ENCODE results near the gene MBL2. TPM values are rescaled to one million over a fixed set of nuclear protein-coding genes. Genes with fewer than 3 reads are reported as not detected.

Gene MBL2
- not detected in 2 replicates for total RNA-seq (2014; rRNA removed; shearing (Covaris generic))

GRCh38 chr10:52772623-52773022, at the start of gene MBL2:
MBL2 (minus strand) TSS chr10:52772784; CDS start chr10:52771635, 1,149 bp downstream.
- DNase-seq (ENCODE audit: low spot score) = no peak

GRCh38 chr10:52820309-52820708, 47.7 kb upstream of the MBL2 start:
- DNase-seq (ENCODE audit: low spot score) = no peak

- peak; percentile 55 for DNase-seq (ENCODE audit: low spot score)
Measured at GRCh38 chr10:52818019-52818418, 45.4 kb upstream of the MBL2 start.

GRCh38 chr10:52814506-52814905, 41.9 kb upstream of the MBL2 start:
- DNase-seq (ENCODE audit: low spot score) = no peak

- DNase-seq (ENCODE audit: low spot score) = no peak
Measured at GRCh38 chr10:52811776-52812175, 39.2 kb upstream of the MBL2 start.

GRCh38 chr10:52810761-52811160, 38.2 kb upstream of the MBL2 start:
- DNase-seq (ENCODE audit: low spot score) = no peak

GRCh38 chr10:52807803-52808202, 35.2 kb upstream of the MBL2 start:
- no peak for DNase-seq (ENCODE audit: low spot score)

GRCh38 chr10:52805414-52806285, 33.1 kb upstream of the MBL2 start:
- DNase-seq (ENCODE audit: low spot score) = no peak

GRCh38 chr10:52801947-52802346, 29.4 kb upstream of the MBL2 start:
- peak; percentile 24 for DNase-seq (ENCODE audit: low spot score)

GRCh38 chr10:52786098-52786497, 13.5 kb upstream of the MBL2 start:
- no peak for DNase-seq (ENCODE audit: low spot score)

- DNase-seq (ENCODE audit: low spot score) = no peak
Measured at GRCh38 chr10:52785418-52785817, 12.8 kb upstream of the MBL2 start.

- DNase-seq (ENCODE audit: low spot score) = no peak
Measured at GRCh38 chr10:52783726-52784125, 11.1 kb upstream of the MBL2 start.

- DNase-seq (ENCODE audit: low spot score) = no peak
Measured at GRCh38 chr10:52782554-52782953, 10.0 kb upstream of the MBL2 start.

GRCh38 chr10:52780391-52781155, 8.0 kb upstream of the MBL2 start:
- DNase-seq (ENCODE audit: low spot score) = no peak

- peak; percentile 52 for DNase-seq (ENCODE audit: low spot score)
Measured at GRCh38 chr10:52779541-52780390, 7.2 kb upstream of the MBL2 start.

GRCh38 chr10:52778511-52779392, 6.2 kb upstream of the MBL2 start:
- peak; percentile 23 for DNase-seq (ENCODE audit: low spot score)

- DNase-seq (ENCODE audit: low spot score) = no peak
Measured at GRCh38 chr10:52777414-52777813, 4.8 kb upstream of the MBL2 start.

- DNase-seq (ENCODE audit: low spot score) = no peak
Measured at GRCh38 chr10:52776471-52776903, 3.9 kb upstream of the MBL2 start.

- no peak for DNase-seq (ENCODE audit: low spot score)
Measured at GRCh38 chr10:52775132-52775647, 2.6 kb upstream of the MBL2 start.

- no peak for DNase-seq (ENCODE audit: low spot score)
Measured at GRCh38 chr10:52774600-52775106, 2.1 kb upstream of the MBL2 start.

Measured in A172 (cell line).